Breast epithelium (tissue), 3 donors: ENCODE data around the gene SAP25.

ENCODE experiments used
- POLR2A ChIP-seq: fragments of 450-650 bp; IDR thresholded peaks from one replicate; pipeline ENCODE4 v1.6.1; 2016; ENCODE audit warnings: antibody characterized with exemption, mild to moderate bottlenecking, moderate library complexity
- POLR2AphosphoS5 ChIP-seq, 3 donors: sonication (generic); formaldehyde crosslinking; IDR thresholded peaks; one replicate each; pipeline ENCODE4 v1.6.1; 2017; ENCODE audit warnings: antibody characterized with exemption in 3 of 3
- TF ChIP-seq, protein P1 (sequence below), 3 donors: fragments of 450-650 bp; IDR thresholded peaks; one replicate each; pipeline ENCODE4 v1.5.1; 2016 to 2017; ENCODE audit warnings: antibody characterized with exemption in 3 of 3, mild to moderate bottlenecking in 3 of 3, moderate library complexity in 3 of 3

- TF ChIP-seq, protein P1, sequence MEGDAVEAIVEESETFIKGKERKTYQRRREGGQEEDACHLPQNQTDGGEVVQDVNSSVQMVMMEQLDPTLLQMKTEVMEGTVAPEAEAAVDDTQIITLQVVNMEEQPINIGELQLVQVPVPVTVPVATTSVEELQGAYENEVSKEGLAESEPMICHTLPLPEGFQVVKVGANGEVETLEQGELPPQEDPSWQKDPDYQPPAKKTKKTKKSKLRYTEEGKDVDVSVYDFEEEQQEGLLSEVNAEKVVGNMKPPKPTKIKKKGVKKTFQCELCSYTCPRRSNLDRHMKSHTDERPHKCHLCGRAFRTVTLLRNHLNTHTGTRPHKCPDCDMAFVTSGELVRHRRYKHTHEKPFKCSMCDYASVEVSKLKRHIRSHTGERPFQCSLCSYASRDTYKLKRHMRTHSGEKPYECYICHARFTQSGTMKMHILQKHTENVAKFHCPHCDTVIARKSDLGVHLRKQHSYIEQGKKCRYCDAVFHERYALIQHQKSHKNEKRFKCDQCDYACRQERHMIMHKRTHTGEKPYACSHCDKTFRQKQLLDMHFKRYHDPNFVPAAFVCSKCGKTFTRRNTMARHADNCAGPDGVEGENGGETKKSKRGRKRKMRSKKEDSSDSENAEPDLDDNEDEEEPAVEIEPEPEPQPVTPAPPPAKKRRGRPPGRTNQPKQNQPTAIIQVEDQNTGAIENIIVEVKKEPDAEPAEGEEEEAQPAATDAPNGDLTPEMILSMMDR (IDR thresholded peaks at IDR 0.05): no peak
- TF ChIP-seq POLR2AphosphoS5 (IDR thresholded peaks at IDR 0.05): no peak
- no peak for TF ChIP-seq POLR2A
Measured at GRCh38 chr7:100609958-100610357, 36.3 kb upstream of the SAP25 start.
